ENCODE data around the gene MOBP.
"Not testable (repeated sequence)": the region's sequence is repeated elsewhere in the genome, so short reads cannot be mapped to it uniquely, and the experiment has no call there.

- not testable (repeated sequence) for TF ChIP-seq CTCF (IDR thresholded peaks at IDR 0.05 in 2 of 3, conservative IDR thresholded peaks at IDR 0.05 in 1 of 3; ENCODE audit: borderline replicate concordance in 1 of 3, insufficient read depth in 1 of 3, low read depth in 2 of 3, low read length in 2 of 3); REST (IDR thresholded peaks at IDR 0.05; ENCODE audit: low read depth); SP1 (IDR thresholded peaks at IDR 0.05; ENCODE audit: low read depth); MAX (IDR thresholded peaks at IDR 0.05); JUND (IDR thresholded peaks at IDR 0.05); EZH2phosphoT487 (IDR thresholded peaks at IDR 0.05; ENCODE audit: borderline replicate concordance); POLR2A (IDR thresholded peaks at IDR 0.05; ENCODE audit: borderline replicate concordance, extremely low read depth, insufficient read depth, insufficient read length)
Observed at GRCh38 chr3:39453872-39454271, 13.6 kb upstream of the MOBP start.
